NB4 (cell line): ENCODE measurements around the gene GAL.
A peak's percentile ranks its signal among the peaks of the same experiment; 100 is the strongest.

Source experiments
- DNase-seq: peaks from one replicate; pipeline ENCODE4 v3.0.0; 2010; ENCODE audit warnings: low read depth
- H3K4me3 ChIP-seq: one replicate; pipeline ENCODE4 v1.5.1; 2011; ENCODE audit warnings: mild to moderate bottlenecking, low read depth, low read length, moderate library complexity
- CTCF ChIP-seq: IDR thresholded peaks from one replicate; pipeline ENCODE4 v1.5.1; 2012; ENCODE audit warnings: low read depth, low read length
- MAX ChIP-seq: IDR thresholded peaks from 2 replicates; pipeline ENCODE4 v1.6.1; 2011; ENCODE audit warnings: low read depth, low read length
- MYC ChIP-seq: IDR thresholded peaks from 2 replicates; pipeline ENCODE4 v1.6.1; 2011; ENCODE audit warnings: low read depth, low read length
- POLR2A ChIP-seq: IDR thresholded peaks from 2 replicates; pipeline ENCODE4 v1.6.1; 2011; ENCODE audit warnings: mild to moderate bottlenecking; ENCODE audit not compliant: insufficient read length; ENCODE audit errors: extremely low read depth

GAL gene

GRCh38 chr11:68721075-68721474 lies 36.7 kb downstream of the GAL start:
- no peak overlapping the region for H3K4me3 ChIP-seq
- TF ChIP-seq MAX (no peak), POLR2A (no peak), MYC (no peak), CTCF (no peak)
- DNase-seq: no peak

GRCh38 chr11:68722143-68722542 lies 37.8 kb downstream of the GAL start:
- H3K4me3 ChIP-seq: no peak overlapping the region
- DNase-seq: no peak
- TF ChIP-seq POLR2A (no peak), CTCF (no peak)

GRCh38 chr11:68724293-68724692 lies 39.9 kb downstream of the GAL start:
- peak; percentile 70 for DNase-seq
- TF ChIP-seq CTCF (no peak), MAX (peak; percentile 37; the same call in 1 of the 2 replicates)
- no peak overlapping the region for H3K4me3 ChIP-seq

GRCh38 chr11:68727783-68728182 lies 43.4 kb downstream of the GAL start:
- H3K4me3 ChIP-seq: no peak overlapping the region
- peak; percentile 34 for DNase-seq
- TF ChIP-seq MAX: no peak

GRCh38 chr11:68734111-68734510 lies 49.8 kb downstream of the GAL start:
- no peak for DNase-seq
- H3K4me3 ChIP-seq: no peak overlapping the region
- TF ChIP-seq POLR2A (no peak), MAX (no peak), MYC (no peak), CTCF (no peak)

GRCh38 chr11:68735125-68735524 lies 50.8 kb downstream of the GAL start:
- TF ChIP-seq POLR2A: no peak
- peak; percentile 34; the same call in 1 of the 2 replicates for TF ChIP-seq MYC
- no peak for TF ChIP-seq CTCF
- DNase-seq: peak; percentile 44
- no peak overlapping the region for H3K4me3 ChIP-seq
